GM18907 (cell line): ENCODE results near the gene KLHL30.

Experiments used
- ATAC-seq: cut with Tn5 transposase; IDR thresholded peaks from one replicate; pipeline ENCODE4 v1.9.1; 2021; ENCODE audit warnings: mild to moderate bottlenecking, moderate library complexity; ENCODE audit not compliant: unreplicated experiment

Gene KLHL30

GRCh38 chr2:238173692-238174091 lies 35.2 kb downstream of the KLHL30 start:
- ATAC-seq: no peak

- no peak for ATAC-seq
Observed at GRCh38 chr2:238174291-238174690, 35.8 kb downstream of the KLHL30 start.

DNA sequence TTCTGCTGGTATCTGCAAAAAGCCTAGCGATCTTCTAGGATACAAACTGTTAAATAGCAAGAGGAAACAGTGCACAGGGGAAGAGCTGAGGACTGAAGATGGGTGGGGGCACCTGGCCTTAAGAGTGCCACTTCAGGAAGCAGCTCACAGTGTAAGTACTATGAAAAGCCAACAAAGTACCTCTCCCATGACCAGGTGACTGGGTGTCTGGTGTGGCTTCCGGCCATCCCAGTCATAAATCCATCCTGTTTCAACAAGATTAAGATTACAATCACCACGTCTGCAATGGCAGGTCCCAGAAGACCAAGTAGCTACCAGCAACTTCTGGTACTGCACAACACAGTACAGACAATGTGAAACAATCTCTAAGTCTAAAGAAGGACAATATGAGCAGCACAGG lies 36.2 kb downstream of the KLHL30 start:
- no peak for ATAC-seq

DNA sequence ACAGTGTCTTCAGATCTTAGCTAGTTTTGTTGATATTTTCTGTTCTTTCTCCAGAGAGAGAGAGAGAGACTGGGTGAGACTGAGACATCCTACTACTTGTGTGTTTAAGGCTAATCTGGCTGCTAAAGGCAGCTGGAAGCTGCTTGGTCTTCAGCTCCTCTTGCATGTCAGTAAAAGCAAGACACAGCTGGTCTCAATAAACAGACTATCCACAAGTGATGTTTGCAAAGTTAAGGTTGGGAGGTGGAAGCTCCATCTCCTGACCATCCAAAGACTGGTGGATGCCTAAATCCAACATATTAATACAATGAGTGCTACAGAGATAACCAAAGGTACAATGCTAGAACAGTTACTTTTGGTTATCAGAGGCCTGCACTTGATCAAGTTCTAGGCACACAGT lies 38.1 kb downstream of the KLHL30 start:
- no peak for ATAC-seq

DNA sequence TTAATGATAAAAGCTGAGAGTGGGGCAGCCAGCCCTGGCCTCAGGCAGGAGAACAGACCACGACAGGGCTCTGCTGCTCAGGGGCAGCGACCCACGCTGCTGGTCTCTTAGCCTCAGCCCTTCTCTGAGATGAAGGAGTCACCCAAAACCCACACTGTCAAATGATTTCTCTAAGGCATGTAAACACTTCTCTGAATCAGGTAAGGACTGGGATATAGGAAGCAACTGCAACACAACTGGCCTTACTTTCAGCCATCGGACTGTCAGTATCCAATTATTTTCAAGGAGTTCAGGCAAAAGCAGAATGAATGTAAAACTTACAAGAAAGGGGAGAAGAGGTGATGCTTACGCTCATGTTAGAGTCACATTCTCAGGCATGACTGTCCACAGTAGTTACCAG lies 42.1 kb downstream of the KLHL30 start:
- no peak for ATAC-seq

DNA sequence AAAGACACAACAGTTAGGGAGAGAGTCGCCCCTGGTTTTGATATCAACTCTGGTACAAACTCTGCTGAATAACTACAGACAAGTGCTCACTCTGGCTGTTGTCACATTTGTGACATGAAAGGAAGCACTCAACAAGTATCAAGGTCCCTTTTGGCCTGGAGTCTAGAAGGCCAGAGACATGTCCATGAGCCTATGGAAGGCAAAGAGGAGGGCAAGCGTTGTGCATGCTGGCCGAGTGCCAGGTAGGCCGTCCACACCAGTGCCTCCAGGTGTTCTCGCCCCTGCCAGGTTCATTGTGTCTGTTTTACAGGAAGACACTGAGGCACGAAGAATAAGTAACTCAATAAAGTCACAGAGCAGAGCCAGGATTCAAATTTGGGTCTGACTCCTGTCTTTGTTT lies 43.9 kb downstream of the KLHL30 start:
- no peak for ATAC-seq

- ATAC-seq: no peak
Observed at GRCh38 chr2:238183821-238184220, 45.4 kb downstream of the KLHL30 start.

DNA sequence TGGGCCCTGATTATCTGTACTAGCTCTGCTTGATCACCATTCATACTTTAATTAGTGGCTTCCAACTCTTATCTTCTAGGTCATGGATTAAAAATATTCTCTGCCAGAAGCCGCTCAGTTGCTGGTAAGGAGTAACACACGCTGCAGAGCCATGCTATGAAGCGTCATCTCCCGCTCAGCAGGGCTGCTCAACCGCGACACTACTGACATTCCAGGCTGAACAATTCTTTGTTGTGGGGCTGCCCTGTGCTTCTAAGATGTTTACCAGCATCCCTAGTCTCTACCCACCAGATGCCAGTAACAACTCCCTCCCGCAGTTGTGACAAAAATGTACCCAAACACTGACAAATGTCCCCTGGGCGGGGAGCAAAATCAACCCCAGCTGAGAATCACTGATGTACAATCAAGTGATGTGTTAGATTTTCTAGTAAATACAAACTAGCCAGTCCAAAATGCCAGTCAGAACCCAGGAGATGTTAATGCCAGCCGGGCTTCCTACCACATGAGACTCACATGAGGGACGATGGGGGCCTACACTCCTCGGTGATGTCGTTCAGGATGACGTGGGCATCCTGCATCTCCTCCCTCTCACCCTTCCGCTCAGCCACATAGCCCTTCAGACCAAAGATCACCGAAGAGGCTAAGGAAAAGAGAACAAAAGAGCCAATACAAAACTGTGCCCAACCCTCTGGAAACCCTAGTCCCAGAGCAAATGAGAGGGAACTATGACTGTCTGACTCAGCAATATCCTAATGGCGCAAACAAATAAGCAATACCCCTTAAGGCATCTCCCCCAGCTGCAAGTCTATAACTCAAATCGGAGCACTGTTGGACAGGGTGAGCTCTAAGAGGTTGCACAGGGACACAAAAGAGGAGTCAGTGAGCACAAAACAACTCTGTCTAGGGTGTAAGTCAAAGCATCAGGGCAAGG lies 49.4 kb downstream of the KLHL30 start:
- no peak for ATAC-seq

- ATAC-seq: no peak
Observed at GRCh38 chr2:238190445-238190844, 52.0 kb downstream of the KLHL30 start.
